Neural progenitor cell (in vitro differentiated cells): Measurements from ENCODE around the gene IL13RA2. TPM values are rescaled to one million over a fixed set of nuclear protein-coding genes. Genes with fewer than 3 reads are reported as not detected.
A peak's percentile ranks its signal among the peaks of the same experiment; 100 is the strongest.

ENCODE experiments used
- DNase-seq: peaks from one replicate; pipeline ENCODE4 v3.0.0-alpha.2; 2016; ENCODE audit warnings: low spot score
- H2AFZ ChIP-seq: fragments of 200-600 bp; sonication (generic); replicated peaks from 2 replicates; pipeline ENCODE4 v1.6.1; 2016; ENCODE audit warnings: antibody characterized with exemption
- H3F3A ChIP-seq: fragments of 200-600 bp; sonication (generic); 2 replicates; pipeline ENCODE4 v1.6.1; 2016; ENCODE audit warnings: antibody characterized with exemption, low read depth
- H3K27ac ChIP-seq: fragments of 200-600 bp; sonication (generic); 2 replicates; pipeline ENCODE4 v1.5.1; 2016; ENCODE audit warnings: mild to moderate bottlenecking
- H3K27me3 ChIP-seq: fragments of 200-600 bp; sonication (generic); 2 replicates; pipeline ENCODE4 v1.6.1; 2016; ENCODE audit warnings: mild to moderate bottlenecking, moderate library complexity
- H3K36me3 ChIP-seq: fragments of 200-600 bp; sonication (generic); 2 replicates; pipeline ENCODE4 v1.5.1; 2016
- H3K4me1 ChIP-seq: fragments of 200-600 bp; sonication (generic); 2 replicates; pipeline ENCODE4 v1.6.1; 2016; ENCODE audit warnings: mixed run types
- H3K4me2 ChIP-seq: fragments of 200-600 bp; sonication (generic); 2 replicates; pipeline ENCODE4 v1.6.1; 2016
- H3K4me3 ChIP-seq: fragments of 200-600 bp; sonication (generic); 2 replicates; pipeline ENCODE4 v1.5.1; 2016
- H3K79me2 ChIP-seq: fragments of 200-600 bp; sonication (generic); 2 replicates; pipeline ENCODE4 v1.6.1; 2016; ENCODE audit warnings: low read depth
- H3K9ac ChIP-seq: fragments of 200-600 bp; sonication (generic); 2 replicates; pipeline ENCODE4 v1.6.1; 2016
- H3K9me3 ChIP-seq: fragments of 200-600 bp; sonication (generic); 2 replicates; pipeline ENCODE4 v1.5.1; 2016; ENCODE audit warnings: low read depth
- H4K20me1 ChIP-seq: fragments of 200-600 bp; sonication (generic); 2 replicates; pipeline ENCODE4 v1.6.1; 2016; ENCODE audit warnings: low read depth
- H3K27ac Mint-ChIP-seq: 3 replicates; pipeline ENCODE4 v1.8.0; 2021; ENCODE audit warnings: mixed read lengths
- H3K27me3 Mint-ChIP-seq: 2 replicates; pipeline ENCODE4 v1.8.0; 2022; ENCODE audit warnings: low read depth, mild to moderate bottlenecking, inconsistent platforms, moderate library complexity, mixed read lengths; ENCODE audit not compliant: insufficient read depth
- H3K36me3 Mint-ChIP-seq: 3 replicates; pipeline ENCODE4 v1.8.0; 2021; ENCODE audit warnings: mixed read lengths
- H3K4me1 Mint-ChIP-seq: 3 replicates; pipeline ENCODE4 v1.8.0; 2021; ENCODE audit warnings: mixed read lengths
- H3K4me3 Mint-ChIP-seq: 3 replicates; pipeline ENCODE4 v1.8.0; 2021; ENCODE audit warnings: mild to moderate bottlenecking, moderate library complexity, mixed read lengths
- H3K9me3 Mint-ChIP-seq: 3 replicates; pipeline ENCODE4 v1.8.0; 2020; ENCODE audit warnings: mixed read lengths
- CTCF ChIP-seq: fragments of 200-600 bp; sonication (generic); IDR thresholded peaks from 2 replicates; pipeline ENCODE4 v1.5.1; 2017; ENCODE audit warnings: antibody characterized with exemption, mild to moderate bottlenecking
- EZH2 ChIP-seq: fragments of 200-600 bp; sonication (generic); IDR thresholded peaks from 2 replicates; pipeline ENCODE4 v1.6.1; 2017; ENCODE audit warnings: antibody characterized with exemption, mild to moderate bottlenecking, moderate library complexity
- EZH2phosphoT487 ChIP-seq: fragments of 200-600 bp; sonication (generic); IDR thresholded peaks from 2 replicates; pipeline ENCODE4 v1.6.1; 2017; ENCODE audit warnings: antibody characterized with exemption
- total RNA-seq: library from RNA; depleted of rRNA; stranded (reverse); fragments of >200 nt; gene quantifications from 2 replicates; pipeline ENCODE4 v1.2.3, GENCODE V29; 2015; ENCODE audit warnings: low replicate concordance

Gene IL13RA2
- total RNA-seq, 1 donor from 2014 or later, result not detected

- H3K4me3 Mint-ChIP-seq, result no peak overlapping the region
- Histone ChIP-seq H3K27me3 (no peaks in the 10 kb centered on the region), H4K20me1 (no peaks in the 10 kb centered on the region), H3K4me1 (no peaks in the 10 kb centered on the region), H2AFZ (no peak overlapping the region), H3K36me3 (no peaks in the 10 kb centered on the region), H3K4me2 (no peak overlapping the region), H3K9me3 (no peaks in the 10 kb centered on the region), H3K4me3 (no peak overlapping the region), H3F3A (no peaks in the 10 kb centered on the region), H3K27ac (no peak overlapping the region), H3K79me2 (no peaks in the 10 kb centered on the region), H3K9ac (no peak overlapping the region)
- H3K27ac Mint-ChIP-seq, result no peak overlapping the region
- no peaks in the 10 kb centered on the region for H3K36me3 Mint-ChIP-seq
- no peaks in the 10 kb centered on the region for H3K9me3 Mint-ChIP-seq
- DNase-seq, result no peak
- TF ChIP-seq EZH2, result no peak
- TF ChIP-seq EZH2phosphoT487, result no peak
- TF ChIP-seq CTCF, result no peak
- no peaks in the 10 kb centered on the region for H3K4me1 Mint-ChIP-seq
- no peaks in the 10 kb centered on the region for H3K27me3 Mint-ChIP-seq
Measured at GRCh38 chrX:115047715-115048114, 30.3 kb upstream of the IL13RA2 start.

- Histone ChIP-seq H3K4me2 (no peak overlapping the region), H3K4me1 (no peaks in the 10 kb centered on the region), H3F3A (no peaks in the 10 kb centered on the region), H3K9me3 (no peaks in the 10 kb centered on the region), H3K27me3 (no peaks in the 10 kb centered on the region), H2AFZ (no peak overlapping the region), H3K36me3 (no peaks in the 10 kb centered on the region), H3K4me3 (no peak overlapping the region), H3K79me2 (no peaks in the 10 kb centered on the region), H3K27ac (no peak overlapping the region), H4K20me1 (no peaks in the 10 kb centered on the region), H3K9ac (no peak overlapping the region)
- TF ChIP-seq EZH2, result no peak
- no peak for TF ChIP-seq CTCF
- no peak for TF ChIP-seq EZH2phosphoT487
- Mint-ChIP-seq H3K36me3 (no peaks in the 10 kb centered on the region), H3K27ac (no peak overlapping the region), H3K4me3 (no peak overlapping the region), H3K4me1 (no peaks in the 10 kb centered on the region), H3K9me3 (no peaks in the 10 kb centered on the region), H3K27me3 (no peaks in the 10 kb centered on the region)
- DNase-seq, result no peak
Measured at GRCh38 chrX:115047181-115047580, 29.8 kb upstream of the IL13RA2 start.

- Mint-ChIP-seq H3K27me3 (no peaks in the 10 kb centered on the region), H3K36me3 (no peaks in the 10 kb centered on the region), H3K4me1 (no peaks in the 10 kb centered on the region), H3K9me3 (no peaks in the 10 kb centered on the region), H3K27ac (no peak overlapping the region), H3K4me3 (no peak overlapping the region)
- Histone ChIP-seq H3K27ac (no peak overlapping the region), H3K9ac (no peak overlapping the region), H3K9me3 (no peaks in the 10 kb centered on the region), H3K4me1 (no peaks in the 10 kb centered on the region), H3K36me3 (no peaks in the 10 kb centered on the region), H2AFZ (no peak overlapping the region), H3K4me2 (no peak overlapping the region), H3K79me2 (no peaks in the 10 kb centered on the region), H3K27me3 (no peaks in the 10 kb centered on the region), H3K4me3 (no peak overlapping the region), H4K20me1 (no peaks in the 10 kb centered on the region), H3F3A (no peaks in the 10 kb centered on the region)
- TF ChIP-seq EZH2 (no peak), EZH2phosphoT487 (no peak), CTCF (peak; percentile 4)
- DNase-seq, result no peak
Measured at GRCh38 chrX:115040417-115040816, 23.0 kb upstream of the IL13RA2 start.

DNA sequence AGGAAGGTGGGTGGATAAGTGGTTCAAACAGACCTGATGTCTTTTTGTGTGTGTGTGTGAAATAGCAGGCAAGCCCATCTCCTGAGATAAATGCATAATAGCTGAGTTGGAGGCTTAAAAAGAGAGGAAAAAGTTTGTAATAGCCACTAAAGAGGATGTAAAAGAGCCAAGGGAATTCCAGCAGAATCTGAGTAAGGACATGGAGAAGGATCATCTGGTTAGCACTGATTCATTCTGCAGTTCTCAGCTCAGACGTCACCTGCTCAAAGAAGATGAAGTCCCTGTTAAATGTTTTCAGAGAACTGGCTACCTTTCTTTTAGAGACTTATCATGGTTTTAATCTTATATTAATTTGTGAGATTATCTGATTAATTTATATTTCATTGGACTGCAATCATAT, 21.0 kb upstream of the IL13RA2 start:
- H3K4me1 Mint-ChIP-seq, result no peaks in the 10 kb centered on the region
- Histone ChIP-seq H3K4me3 (no peak overlapping the region), H3K9ac (no peak overlapping the region), H4K20me1 (no peaks in the 10 kb centered on the region), H3F3A (no peaks in the 10 kb centered on the region), H3K27ac (no peak overlapping the region), H3K36me3 (no peaks in the 10 kb centered on the region), H3K4me2 (no peak overlapping the region), H3K4me1 (no peaks in the 10 kb centered on the region), H2AFZ (no peak overlapping the region), H3K79me2 (no peaks in the 10 kb centered on the region), H3K27me3 (no peaks in the 10 kb centered on the region), H3K9me3 (no peaks in the 10 kb centered on the region)
- no peak overlapping the region for H3K4me3 Mint-ChIP-seq
- no peaks in the 10 kb centered on the region for H3K9me3 Mint-ChIP-seq
- no peak overlapping the region for H3K27ac Mint-ChIP-seq
- TF ChIP-seq EZH2, result no peak
- TF ChIP-seq EZH2phosphoT487, result no peak
- TF ChIP-seq CTCF, result no peak
- H3K36me3 Mint-ChIP-seq, result no peaks in the 10 kb centered on the region
- H3K27me3 Mint-ChIP-seq, result no peaks in the 10 kb centered on the region
- DNase-seq, result no peak
